Renal cortex interstitium (tissue), 11 donors: ENCODE measurements around the gene GABRB1. TPM values are rescaled to one million over a fixed set of nuclear protein-coding genes. Genes with fewer than 3 reads are reported as not detected.

Experiments used
- DNase-seq, 11 donors: peaks; one replicate each; pipeline ENCODE4 v3.0.0-alpha.2; 2013; ENCODE audit warnings: low read depth in 9 of 11, low spot score in 4 of 11; ENCODE audit errors: extremely low read depth in 1 of 11
- polyA plus RNA-seq, 3 donors: library from polyadenylated mRNA; unstranded; fragments of 120-200 nt; gene quantifications; one replicate each; pipeline ENCODE4 v1.2.1, GENCODE V29; 2013; ENCODE audit not compliant: insufficient read length in 3 of 3

GABRB1 gene
- polyA plus RNA-seq, 3 donors = 0.36 to 0.85 (median 0.67) TPM

- DNase-seq = no peak
These were observed 384.4 kb downstream of the GABRB1 start for GRCh38 chr4:47415719-47416118.

GRCh38 chr4:47418147-47418546 lies 386.8 kb downstream of the GABRB1 start:
- DNase-seq = no peak

GRCh38 chr4:47419296-47419695 lies 387.9 kb downstream of the GABRB1 start:
- no peak for DNase-seq

DNA sequence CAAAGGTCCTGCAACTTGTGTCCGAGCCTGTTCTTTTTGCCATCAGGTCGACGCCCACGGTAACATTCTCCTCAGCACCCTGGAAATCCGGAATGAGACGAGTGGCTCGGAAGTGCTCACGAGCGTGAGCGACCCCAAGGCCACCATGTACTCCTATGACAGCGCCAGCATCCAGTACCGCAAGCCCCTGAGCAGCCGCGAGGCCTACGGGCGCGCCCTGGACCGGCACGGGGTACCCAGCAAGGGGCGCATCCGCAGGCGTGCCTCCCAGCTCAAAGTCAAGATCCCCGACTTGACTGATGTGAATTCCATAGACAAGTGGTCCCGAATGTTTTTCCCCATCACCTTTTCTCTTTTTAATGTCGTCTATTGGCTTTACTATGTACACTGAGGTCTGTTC lies 394.3 kb downstream of the GABRB1 start:
- DNase-seq = no peak

- no peak for DNase-seq
These were observed 396.6 kb downstream of the GABRB1 start for GRCh38 chr4:47427935-47428334.

DNA sequence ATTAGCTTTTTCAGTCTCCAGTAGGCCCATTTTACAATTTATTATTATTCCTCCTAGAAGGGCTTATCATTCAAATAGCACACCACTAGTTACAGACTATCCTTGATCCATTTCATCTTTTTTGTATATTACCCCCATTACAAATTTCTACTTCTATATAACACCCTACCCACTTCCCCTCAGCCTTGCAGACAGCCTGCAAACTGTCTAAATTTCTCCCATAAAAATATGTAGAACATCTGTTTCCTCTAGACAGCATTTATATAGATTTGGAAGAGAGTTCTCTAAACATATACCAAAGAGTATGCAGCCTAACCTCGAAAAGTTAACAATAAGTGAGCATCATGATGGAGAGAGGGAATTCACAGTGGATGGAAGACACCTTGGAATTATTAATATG lies 401.4 kb downstream of the GABRB1 start:
- DNase-seq = no peak

DNA sequence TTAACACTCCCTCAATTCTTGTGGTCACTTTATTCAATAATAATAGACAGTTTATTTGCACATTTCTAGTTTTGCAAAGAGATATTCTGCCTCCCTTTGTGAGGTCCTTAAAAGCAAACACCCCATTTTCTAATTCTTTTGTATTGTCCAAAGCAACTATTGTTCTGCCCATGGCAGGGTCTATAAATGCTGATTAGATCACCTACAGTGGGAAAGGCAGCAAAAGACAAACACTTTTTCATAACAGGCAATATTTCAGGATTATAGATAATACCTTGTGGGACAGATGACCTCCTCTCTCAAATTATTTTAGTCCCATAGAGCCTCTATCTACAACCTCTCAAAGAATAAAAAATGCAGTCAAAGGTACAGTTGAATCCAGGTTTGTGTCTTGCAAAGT lies 403.6 kb downstream of the GABRB1 start:
- DNase-seq = no peak

GRCh38 chr4:47442980-47443379 lies 411.6 kb downstream of the GABRB1 start:
- DNase-seq = no peak

DNA sequence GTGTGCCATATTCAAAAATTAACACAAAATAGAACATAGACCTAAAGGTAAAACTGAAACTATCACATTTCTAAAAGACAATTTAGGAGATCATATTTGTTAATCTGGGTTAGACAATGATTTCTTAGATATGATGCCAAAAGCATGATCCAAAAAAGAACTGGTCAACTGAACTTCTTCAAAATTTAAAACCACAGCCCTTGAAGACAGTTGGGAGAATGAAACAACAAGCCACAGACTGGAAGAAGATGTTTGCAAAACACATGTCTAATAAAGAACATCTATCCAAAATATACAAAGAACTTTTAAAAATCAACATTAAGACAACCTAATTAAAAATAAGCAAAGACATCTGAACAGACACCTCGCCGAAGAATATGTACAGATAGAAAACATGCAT lies 412.7 kb downstream of the GABRB1 start:
- DNase-seq = no peak

- DNase-seq = no peak
These were observed 420.3 kb downstream of the GABRB1 start for GRCh38 chr4:47451657-47452056.

DNA sequence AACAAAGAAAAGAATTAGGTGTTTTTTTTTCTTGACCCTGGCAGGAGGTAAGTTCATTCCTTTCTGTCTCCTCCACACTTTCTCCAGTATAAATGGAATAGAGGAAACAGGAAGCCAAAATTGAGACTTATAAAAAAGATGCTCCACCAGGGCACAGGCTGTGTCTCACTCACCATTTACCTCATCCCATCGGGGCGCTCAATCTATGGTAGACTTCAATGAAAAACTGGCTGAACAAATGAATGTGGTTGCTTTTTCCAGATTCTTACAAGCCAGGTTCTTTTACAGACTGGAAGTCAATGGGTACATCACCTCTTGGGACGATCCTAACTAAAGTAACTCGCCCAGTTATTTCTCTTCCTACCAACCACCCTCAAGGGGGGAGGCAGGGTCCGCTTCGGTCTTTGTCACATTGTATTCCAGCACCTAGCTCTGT lies 431.4 kb downstream of the GABRB1 start:
- DNase-seq = no peak

GRCh38 chr4:47463235-47463956 lies 432.0 kb downstream of the GABRB1 start, which contains the start of gene COMMD8:
TSS of gene COMMD8 (minus strand) at chr4:47463702. CDS start at chr4:47463651, 51 bp downstream.
- DNase-seq = peak; percentile 84 to 96 (median 93)

- no peak for DNase-seq
These were observed 433.6 kb downstream of the GABRB1 start for GRCh38 chr4:47465004-47465403.

DNA sequence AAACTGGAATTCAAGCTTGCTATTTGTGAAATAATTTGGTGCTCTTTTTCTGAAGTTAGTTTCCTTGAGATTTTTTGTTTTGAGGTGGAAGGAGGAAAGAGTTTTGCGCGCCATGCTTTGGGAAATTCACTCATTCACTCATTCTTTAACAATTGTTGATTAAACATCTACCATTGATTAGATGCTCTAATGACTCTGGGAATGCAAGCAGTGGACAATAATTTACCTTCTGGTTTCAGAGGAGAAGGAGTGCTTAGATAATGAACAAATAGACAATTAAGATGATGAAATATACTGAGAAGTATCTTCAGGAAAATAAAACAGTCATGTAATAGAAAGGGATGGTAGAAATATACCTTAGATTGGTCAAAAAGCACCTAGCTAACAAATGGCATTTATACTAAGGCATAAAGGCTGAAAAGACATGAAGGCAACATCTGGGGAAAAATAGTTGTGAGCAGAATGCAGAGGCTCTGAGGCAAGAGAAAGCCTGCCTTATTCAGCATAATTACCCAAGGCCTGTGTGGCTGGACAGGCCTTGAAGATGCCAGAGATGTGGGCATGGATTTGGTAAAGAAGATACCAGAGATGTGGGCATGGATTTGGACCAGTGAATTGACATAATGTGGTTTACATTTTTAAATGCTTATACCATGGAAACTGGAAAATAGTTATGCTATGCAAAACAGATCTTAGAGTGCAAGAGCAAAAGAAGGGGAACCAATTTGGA lies 434.9 kb downstream of the GABRB1 start:
- no peak for DNase-seq

DNA sequence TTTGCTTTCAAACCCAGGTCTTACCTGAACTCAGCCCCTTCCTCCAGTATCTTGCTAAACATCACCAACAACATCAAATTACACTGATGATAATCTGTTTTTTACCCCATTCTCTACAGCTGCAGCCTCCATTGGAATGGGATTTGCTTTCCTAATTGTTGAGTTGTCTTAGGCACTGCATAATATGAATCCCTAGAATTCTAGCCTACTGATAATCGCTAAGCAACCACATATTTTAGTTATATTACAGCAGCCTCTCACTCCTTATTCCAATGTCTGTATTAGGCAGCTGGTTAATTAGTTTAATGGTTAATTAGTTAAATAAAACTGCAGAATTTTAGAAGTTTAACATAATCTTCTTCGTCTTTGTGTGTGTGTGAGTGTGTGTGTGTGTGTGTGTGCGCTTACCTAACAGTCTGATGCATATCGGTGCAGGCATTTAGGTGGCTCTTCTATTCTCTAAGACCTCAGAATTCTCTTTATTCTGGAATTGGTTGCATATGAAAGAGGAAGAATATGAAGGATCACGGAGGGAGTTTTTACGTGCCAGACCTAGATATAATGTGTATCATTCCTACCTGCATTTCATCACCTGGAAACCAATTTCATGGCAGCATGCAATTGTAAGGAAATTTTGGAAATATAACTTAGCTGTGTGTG lies 437.5 kb downstream of the GABRB1 start:
- no peak for DNase-seq

DNA sequence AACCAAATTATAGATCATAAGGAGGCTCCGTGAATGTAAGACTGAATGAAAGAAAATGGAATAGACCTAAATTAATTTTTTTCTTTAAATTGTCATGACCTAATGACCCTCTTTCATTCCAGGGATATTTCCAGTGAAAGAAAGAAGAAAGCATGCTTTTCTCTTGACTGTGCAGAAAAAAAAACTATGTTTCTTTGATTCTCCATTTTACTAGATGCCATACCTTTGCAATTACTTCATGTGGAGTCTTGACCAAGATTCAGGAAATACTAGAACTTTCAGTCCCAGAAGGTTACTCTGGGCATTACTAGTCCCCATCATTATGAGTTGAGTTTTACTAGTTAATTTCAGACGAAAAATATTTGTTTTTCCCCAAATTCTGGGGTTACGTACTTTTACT lies 438.6 kb downstream of the GABRB1 start:
- no peak for DNase-seq

GRCh38 chr4:47471064-47471463 lies 439.7 kb downstream of the GABRB1 start:
- DNase-seq = no peak

DNA sequence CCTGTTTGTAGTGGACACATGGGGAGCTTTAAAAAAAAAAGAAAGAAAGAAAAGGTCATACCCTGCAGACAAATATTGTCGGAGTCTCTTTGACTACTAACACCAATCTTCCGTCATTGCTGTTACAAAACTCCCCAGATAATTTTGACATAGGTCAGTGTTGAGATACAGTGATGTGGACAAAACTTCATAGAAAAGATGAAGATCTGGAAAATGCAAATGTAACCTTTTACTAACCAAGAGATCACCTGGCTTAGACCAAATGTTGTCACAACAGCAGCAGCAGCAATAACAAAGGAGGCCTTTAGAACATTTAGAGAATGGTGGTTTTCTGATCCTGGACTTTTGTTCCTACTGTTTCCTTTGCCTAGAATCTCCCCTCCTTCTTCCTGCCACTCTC lies 440.2 kb downstream of the GABRB1 start:
- DNase-seq = no peak

GRCh38 chr4:47473141-47473750 lies 441.9 kb downstream of the GABRB1 start:
- DNase-seq = no peak

DNA sequence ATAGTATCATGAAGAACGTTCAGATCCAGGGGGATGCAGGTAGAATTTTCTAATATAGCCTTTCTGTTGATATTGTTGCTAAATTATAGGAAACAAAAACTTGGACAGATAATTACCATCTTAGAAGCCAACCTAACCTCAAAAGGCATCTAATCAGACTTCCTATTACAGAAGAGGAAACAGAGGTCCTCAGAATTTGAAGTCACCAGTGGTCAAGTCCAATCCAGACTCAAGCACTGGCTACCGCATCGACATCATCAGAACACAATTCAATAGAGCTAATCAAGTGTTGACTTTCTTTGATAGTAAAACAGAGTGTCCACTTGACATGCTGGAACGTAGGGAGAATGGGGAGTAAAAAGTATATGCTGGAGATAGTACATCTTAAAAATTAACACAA lies 443.4 kb downstream of the GABRB1 start:
- no peak for DNase-seq
